Measurements from ENCODE around the gene PACSIN1.

The PACSIN1 gene

DNA sequence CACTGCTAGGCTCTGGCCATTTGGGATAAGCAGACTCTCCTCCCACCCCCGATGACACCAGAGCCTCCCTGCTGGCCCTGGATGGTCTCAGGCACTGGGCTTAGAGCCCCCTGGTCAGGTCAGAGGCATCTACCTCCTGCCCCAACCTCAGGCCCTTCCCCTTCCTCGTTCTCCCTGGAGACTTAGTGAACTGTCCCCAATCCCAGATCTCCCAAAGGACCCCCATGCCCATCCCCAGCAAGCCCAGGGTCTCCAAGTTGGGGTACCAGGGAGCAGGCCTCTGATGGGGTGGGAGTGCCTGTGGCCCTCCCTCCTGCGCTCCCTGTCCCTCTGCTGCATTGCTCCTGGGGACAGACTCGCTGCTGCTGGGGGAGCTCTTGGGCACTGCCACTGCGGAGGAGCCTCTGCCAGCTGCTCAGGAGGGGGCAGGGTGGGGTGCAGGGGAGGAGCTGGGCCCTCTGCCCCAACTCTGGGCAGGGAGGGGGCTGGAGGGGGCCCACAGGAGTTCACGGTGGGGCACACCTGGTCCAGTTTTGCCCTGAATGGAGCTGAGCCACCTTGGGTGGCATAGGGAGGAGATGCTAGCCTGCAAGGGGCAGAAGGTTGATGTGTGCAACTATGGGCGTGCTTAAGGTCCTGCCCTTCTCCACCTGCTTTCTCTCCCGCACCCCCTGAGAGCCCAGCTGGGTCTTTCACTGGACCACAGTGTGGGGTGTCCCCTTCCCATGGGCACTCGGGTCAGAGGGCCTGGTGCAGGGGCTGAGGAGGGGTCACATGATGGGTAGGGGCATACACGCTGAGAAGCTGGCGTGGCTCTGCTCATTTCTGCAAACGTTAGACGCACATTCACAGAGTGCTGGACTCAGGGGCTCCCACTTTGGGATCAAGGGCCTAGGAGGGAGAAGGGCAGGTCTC is 49.9 kb downstream of the PACSIN1 start:
- no peak for DNase-seq

DNA sequence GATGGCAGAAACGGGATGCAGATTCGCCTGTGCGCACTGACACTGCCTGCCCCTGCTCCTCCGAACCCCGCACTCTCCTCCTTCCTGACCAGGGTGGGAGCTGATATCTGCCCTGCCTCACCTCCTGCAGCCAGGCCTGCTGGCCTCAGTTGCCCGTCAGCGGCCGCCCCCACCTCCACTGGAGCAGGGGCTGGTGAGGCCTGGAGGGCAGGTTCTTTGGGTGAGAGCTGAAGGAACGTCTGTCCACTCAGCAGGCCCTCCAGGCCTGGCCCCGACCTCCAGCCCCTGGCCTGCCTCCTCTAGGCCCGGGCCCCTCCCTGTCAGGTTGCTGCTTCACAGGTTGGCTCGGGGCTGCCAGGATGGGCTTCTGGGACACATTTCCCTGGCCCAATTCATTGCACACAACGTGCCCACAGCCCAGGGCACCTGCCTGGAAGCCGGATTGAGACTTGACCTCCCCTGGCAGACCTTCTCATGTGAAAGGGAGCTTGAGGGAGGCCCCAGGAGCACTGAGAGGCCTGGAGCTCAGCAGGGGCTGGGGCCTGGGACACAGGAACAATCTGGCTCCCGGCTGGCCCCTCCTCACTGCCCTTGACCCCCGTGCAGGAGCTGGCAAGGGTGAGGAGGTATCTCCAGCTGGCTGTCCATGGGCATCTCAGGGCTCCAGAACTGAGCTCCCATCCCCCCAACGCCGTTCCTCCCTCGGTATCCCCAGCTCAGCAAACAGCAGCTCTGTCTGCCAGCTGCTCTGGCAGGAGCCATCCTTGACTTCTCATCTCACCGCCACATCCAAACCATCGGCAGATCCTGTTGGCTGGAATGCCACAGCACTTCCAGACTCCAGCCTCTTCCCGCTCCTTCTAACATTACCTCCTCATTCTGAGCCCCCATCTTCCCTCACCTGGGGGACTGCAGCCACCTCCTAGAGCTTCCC is 50.8 kb downstream of the PACSIN1 start:
- no peak for DNase-seq

DNA sequence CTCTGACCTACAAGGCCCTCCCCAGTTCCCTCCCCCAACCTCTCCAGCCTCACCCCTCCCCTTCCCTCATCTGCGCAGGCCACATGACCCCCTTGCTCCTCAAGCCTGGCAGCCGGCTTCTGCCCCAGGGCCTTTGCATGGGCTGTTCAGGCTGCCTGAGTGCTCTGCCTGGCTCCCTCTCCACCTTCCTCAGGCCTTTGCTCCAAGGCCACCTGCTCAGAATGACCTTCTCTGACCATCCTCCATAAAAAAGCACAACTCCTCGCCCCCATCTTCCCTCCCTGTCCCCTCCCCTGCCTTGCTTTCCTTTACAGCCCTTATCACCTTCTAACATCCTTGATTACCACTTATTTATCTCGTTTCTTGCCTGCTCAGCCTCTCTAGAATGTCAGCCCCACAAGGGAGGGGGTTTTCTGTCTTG is 51.6 kb downstream of the PACSIN1 start:
- DNase-seq: no peak

DNA sequence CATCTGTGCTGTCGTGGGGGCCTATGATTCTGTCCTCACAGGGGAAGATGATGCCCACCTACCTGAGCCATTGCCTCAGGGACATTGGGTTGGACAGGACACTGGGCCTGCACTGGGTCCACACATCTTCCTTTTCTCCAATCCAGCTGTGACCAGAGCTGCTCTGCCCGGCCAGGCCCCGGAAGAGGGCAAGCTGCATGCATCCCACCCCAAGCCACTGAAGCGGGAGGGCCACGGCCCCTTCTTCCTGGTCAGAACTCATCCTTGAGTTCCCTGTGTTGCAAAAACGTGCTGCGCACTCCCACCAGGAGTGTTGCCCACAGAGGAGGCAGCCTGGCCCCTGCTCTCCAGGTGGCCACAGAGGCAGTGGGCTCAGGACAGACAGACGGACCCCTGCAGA is 52.1 kb downstream of the PACSIN1 start:
- no peak for DNase-seq

DNA sequence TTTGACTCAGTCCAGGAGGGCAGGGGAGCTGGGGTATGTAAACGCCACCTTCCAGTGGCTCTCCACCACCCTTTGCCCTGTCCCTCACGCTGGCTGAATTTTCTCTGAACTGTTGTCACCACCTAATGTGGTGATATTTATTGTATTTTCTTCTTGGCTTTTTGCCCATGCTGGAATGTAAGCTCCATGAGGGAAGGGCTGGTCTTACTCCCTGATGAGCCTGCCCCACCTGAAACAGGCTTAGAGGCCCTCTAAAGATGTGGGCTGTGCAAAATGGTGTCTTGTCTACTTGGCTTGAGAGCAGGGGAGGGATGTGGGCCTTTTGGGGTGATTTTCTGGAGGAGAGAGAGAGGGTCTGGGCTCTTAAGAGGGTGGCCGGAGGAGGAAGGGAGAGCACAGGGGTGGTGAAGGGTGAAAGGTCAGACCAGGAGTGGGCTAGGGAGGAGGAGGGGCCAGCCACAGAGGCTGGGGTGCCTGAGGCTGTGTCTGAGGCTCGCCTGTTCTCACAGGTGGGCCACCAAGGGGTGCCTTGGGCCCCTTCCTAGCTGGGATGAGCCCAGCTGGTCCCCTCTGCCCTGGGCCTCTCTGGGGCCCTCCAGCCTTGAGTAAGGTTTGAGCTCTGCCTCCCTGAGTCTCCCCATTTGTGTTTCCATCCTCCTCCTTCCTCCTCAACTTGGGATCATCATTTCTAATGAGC is 52.9 kb downstream of the PACSIN1 start:
- DNase-seq: no peak

DNA sequence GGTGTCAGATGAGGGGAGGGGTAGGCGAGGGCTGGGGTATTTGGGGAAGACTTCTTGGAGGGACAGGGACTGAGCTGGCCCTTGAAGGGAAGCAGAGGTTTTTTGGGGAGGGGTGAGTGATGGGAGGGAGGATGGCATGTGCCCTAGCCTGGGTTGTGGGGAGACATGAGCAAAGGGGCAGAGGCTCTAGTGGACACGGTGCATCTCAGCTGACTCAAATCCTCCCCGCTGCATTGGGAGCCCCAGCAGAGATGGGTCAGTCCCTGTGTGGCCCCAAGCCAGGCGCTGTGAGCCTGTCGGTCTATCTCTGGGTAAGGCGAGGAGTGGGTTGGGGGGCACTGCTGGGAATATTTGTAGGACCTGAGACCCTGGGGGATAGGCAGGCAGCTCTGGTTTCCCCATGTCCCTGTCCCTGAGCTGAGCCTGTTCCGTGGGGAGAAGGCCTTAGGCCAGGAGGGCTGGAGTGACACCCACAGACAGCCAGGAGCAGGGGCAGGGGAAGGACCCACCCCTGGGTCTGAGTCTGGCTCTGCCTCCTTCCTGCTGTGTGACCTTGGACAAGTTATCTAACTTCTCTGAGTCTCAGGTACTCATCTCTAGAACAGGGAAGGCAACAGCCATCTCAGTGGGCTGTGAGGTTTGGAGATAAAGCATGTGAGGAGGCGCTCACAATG is 54.2 kb downstream of the PACSIN1 start:
- DNase-seq: no peak

DNA sequence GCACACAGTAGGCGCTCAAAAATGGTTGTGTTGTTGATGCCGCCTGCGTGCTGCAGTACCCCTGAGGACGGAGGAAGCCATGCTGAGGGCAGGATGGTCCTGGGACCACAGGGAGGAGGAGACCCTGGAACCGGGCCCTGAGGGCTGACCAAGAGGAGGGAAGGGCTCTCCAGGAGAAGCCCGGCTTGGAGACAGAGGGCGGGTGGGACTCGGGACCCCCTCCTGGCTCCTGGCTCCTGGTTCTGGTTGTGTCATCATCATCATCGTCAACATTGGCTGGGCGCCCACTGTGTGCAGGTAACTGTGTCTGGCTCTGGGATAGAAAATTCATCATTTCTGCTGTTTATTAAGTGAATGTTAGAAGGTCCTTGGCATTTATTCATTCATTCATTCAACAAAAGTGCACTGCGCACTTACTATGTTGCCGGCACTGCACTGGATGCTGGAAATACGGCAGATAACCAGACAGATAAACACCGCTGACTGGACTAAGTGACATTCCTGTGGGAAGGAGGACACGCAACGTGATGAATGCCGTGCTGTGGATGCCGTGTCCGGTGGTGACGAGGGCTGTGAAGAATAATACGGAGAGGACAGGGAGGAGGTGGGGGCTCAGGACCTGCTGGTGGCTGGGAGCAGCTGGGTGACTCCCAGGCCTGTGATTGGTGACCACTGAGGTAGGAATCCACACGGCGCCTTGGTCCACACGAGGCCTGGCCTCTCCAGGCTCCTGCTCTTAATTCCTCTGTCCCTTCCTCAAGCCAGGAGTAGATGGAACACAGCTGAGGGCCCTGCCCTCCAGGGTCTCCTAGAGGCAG is 55.0 kb downstream of the PACSIN1 start:
- no peak for DNase-seq

DNA sequence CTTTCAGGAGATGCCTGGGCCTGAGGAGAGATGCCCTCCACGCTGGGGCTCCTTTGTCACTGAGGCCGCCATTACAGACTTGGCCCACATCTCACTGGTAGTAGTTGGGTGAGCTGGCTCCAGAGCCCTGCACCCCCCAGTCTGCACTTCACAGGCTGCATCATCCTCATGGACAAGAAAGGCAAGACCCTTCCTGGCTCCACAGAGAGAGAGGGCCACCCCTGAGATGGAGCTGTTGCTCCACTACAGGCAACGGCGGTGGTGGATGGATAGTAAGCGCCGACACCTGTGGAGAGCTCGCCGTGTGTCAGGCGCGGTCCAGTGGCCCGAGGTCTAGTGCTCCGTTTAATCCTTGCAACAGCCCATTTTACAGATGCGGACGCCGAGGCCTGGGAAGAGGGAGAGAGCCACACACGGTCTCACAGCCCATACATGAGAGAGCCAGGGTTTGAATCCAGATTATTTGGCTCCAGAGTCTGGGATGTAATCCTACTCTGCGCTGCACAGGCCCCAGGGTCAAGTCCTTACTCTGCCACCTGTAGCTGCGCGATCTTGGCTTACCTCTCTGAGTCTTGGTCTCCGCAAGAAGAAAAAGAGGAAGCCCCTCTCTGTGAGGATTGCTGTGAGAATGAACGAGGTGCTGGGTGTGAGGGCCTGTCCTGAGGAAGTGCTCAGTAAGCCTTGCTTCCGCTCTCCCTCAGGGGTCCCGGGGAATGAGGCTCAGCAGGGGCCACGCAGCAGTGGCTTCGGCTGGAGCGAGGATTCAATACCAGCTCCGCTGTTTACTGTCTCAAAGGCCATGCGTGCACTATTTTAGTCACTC is 55.8 kb downstream of the PACSIN1 start:
- no peak for DNase-seq

DNA sequence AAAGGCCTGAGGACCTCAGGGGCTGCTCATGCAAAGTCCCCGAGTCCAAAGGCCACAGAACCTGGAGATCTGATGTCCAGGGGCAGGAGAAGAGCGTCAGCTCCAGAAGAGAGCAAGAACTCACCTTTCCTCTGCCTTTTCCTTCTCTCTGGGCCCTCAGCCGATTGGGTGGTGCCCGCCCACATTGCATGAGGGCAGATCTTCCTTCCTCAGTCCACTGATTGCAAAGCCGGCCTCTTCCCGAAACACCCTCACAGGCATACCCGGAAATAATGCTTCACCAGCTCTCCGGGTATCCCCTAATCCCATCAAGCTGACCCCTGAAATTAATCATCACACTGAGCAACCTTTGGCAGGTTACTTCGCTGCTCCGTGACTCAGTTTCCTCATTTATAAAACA is 56.9 kb downstream of the PACSIN1 start:
- DNase-seq: no peak

DNA sequence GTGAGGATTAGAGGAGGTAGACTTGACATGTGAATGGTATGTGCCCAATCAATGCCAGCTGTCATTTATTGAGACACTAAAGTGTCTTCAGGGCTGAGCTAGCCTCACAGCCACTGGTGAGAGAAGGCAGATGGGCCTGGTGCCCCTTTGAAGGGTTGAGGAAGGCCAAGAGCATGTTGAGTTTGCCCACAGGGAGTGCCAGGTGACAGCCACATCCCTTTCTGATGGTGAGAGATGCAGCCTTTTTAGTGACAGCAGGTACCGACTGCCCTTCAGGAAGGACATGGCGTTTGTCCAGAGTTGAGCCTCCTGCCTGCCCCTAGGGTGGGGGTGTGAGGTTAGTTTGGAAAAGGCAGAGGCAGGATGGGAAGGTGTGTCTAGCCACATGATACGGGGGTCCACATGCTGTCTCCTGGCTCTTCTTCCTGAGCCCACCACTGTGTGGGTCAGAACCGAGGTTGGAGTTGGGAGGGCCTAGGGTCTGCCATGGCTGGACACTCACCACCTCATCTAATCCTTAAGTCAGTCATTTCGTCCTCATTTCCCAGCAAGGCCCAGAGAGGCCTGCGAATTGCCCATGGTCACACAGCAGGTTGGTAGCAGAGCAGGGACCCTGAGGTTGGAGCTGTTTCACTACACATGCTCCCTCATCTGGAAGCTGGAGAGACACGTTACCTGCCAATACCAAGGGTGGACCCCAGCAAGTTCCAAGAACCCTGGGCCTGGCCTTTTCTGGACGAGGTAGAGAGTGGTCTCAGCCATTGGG is 57.7 kb downstream of the PACSIN1 start:
- DNase-seq: no peak

DNA sequence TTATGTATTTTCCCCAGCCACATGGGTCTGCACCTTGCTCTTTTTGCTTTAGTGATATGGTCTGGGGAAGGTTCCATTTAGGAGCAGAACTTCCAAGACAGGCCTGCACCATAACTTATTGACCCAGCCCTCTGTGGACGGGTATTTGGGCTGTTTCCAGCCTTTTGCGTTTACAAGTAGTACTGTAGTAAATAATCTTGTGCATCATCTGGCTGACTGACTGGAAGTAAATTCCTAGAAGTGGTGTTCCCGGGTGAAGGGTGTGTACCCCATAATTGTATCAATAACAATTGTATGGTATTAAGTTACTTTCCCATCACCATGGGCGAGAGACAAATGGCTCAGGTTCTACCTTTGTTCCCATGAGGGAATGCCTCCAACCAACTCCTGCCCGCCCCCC is 58.6 kb downstream of the PACSIN1 start:
- no peak for DNase-seq

DNA sequence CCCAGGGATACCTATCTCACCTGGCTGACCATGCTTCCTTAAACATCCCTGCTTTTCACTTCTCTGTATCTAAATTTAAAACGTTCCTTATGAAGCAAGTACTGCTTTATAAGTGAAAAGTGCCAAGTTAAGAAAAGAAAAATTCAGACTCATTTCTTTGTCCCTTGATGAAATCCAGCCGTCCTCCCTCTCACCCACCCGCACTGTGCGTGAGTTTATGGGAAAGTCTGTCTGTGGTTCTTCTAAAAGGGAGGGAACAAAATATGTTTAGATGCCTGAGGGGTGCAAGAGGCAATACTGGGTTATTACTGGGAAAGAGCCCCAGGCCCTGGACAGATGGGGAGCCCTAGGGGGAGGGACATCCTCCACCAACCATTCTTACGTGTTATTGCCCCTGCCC is 59.1 kb downstream of the PACSIN1 start:
- DNase-seq: no peak

DNA sequence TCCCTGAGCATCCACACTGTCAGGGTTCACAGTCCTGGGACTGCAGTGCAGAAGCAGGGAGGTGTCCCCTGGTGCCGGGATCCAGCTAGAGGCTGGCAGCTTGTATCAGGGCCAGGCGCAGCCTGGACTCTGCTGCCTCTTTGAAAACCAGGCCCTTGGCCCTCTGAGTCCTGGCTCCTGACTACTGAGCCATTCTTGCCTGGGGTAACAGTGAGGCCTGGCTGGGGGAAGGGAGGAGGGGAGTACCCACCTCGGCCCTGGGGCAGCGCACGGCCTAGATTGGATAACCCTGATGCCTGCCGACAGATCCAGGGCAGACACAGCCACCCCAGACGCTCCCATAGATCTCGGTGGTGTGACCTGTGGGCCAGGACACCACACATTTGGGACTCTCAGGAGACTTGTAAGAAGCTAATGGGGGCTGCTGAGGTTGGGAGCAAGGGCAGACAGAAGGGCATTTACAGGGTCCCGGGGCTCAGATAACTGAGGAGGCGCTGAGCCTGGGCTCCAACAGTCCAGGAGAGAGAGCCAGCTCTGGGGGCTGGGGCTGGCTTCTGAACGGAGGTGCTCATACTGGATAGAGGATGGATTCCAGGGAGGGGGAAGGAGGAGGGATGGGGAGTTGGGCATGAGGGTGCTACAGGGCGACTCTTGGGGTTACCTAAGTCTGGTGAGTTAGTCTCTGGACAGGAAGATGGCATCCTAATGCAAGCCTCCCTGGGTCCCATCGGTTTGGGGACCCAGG is 59.7 kb downstream of the PACSIN1 start:
- no peak for DNase-seq

DNA sequence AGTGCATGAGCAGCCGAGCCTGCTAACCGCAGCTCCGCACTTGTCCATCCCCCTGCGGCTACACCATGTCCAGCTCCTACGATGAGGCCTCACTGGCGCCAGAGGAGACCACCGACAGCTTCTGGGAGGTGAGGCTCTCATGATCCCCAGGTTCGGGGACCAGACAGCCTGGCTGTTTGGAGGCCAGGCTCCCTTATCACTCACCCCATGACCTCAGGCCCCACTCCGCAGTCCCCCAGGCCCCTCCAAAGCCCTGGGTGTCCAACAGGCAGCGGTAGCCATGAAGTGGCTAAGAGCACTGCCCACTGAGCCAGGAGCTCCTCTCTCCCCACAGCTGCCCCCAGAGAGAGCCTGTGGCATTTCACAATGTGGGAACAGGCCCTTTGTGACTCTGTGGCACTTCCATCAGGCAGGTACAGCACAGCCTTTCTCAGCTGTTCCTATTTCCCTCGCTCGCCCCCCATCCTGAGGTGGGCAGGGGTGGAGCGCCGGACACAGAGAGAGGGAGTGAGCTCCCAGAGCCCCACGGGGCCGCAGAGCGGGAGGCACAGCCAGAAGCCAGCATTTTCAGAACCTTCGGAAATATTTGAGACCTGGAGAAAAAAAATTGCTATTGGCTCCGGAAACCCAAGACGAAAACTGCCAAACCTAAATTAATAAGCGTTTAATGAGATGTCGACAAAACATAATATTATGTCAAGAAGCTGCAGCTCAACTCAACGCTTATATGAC is 60.5 kb downstream of the PACSIN1 start:
- DNase-seq: peak; percentile 9

DNA sequence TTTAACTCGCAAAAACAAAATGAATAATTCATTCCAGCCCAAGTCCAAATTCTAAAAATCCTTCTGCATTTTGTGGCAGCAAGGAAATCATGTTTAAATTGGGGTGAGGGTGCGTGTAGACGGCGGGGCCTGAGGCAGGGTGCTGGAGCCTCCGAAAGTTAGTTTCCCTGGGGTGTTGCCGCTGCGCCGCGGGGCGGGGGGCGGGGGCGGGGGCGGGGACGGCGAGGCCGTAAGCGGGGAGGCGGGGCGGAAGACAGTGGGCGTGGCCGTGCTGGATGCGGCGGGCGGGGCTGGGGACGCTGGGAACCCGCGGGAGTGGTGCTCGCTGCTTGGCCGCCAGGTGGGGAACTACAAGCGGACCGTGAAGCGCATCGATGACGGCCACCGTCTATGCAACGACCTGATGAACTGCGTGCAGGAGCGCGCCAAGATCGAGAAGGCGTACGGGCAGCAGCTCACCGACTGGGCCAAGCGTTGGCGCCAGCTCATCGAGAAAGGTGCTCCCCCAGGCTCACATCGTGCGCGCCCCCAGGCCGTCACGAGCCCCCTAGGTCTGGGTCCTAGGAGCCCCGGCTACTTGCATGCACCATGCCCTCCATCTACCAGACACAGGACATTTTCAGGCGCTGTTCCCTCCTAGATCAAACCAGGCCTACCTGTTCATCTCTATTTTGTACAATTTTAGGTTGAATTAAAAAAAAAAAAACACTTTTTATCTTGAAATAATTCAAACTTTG is 61.3 kb downstream of the PACSIN1 start:
- peak; percentile 88 for DNase-seq

DNA sequence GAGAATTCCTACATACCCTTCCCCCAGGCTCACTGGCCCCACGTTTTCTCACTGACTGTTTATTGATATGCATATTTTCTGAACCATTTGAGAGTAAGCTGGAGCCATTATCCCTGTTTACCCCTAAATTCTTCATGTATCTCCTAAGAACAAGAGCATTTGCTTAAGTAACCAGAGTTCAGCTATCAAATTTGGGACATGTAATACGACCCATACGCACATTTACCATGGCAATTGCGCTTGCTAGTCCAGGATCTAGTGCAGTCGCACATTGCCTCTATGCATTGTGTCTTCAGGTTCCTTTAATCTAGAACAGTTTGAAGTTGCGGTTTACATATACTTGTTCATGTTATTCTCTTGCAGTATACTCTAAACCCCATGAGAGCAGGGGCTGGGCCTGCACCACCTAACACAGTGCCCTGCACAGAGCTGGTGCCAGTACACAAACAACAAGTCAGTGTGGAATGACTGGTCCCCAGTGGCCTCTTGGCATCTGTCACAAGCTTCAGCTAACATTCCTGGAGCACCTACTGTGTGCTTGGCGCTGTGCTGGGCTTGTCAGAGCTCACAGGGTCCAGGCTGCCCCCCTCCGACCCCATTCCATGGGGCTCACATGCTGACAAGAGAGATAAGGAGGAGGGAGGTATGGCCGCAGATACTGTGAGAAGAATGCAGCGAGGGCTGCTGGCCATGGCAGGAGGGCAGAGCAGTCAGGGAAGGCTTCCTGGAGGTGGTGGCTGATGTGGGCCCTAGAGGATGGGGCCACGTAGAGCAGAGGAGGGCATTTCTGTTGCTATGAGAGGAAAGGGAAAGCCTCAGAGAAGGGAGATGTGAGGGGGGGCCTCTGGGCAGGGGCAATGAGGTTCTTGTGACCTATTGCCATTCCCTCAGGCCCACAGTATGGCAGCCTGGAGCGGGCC is 62.1 kb downstream of the PACSIN1 start:
- no peak for DNase-seq

Data from fibroblast of skin of abdomen (primary cell).